Gastroesophageal sphincter (tissue), 3 donors: Measurements from ENCODE around the gene SLC12A4.

Experiments
- POLR2AphosphoS5 ChIP-seq: sonication (generic); formaldehyde crosslinking; IDR thresholded peaks from one replicate; pipeline ENCODE4 v1.6.1; 2017; ENCODE audit warnings: antibody characterized with exemption
- TF ChIP-seq, protein P1 (sequence below), 4 experiments: fragments of 200-600 bp in 2 of 4; fragments of 450-650 bp in 2 of 4; sonication (generic) in 1 of 4; IDR thresholded peaks; one replicate each; pipeline ENCODE4 v1.5.1; 2017 to 2019; ENCODE audit warnings: antibody characterized with exemption in 4 of 4, mild to moderate bottlenecking in 2 of 4, moderate library complexity in 2 of 4

DNA sequence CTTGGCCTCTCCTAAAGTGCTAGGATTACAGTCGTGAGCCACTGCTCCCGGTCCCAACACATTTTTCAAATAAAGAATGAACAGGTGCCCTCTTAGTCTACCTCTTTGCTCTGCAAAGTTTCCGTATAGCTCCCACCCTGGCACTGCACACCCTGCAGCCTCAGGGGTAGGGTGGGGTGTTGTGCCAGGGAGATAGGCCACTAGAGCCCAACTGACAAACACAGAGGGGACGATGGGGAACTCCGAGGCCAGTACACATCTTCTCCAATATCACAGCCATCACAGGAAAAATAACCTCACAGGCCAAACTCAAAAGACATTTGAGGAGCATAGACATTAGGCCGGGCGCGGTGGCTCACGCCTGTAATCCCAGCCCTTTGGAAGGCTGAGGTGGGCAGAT, 2.7 kb upstream of the SLC12A4 start:
- no peak for TF ChIP-seq POLR2AphosphoS5
- TF ChIP-seq, protein P1, sequence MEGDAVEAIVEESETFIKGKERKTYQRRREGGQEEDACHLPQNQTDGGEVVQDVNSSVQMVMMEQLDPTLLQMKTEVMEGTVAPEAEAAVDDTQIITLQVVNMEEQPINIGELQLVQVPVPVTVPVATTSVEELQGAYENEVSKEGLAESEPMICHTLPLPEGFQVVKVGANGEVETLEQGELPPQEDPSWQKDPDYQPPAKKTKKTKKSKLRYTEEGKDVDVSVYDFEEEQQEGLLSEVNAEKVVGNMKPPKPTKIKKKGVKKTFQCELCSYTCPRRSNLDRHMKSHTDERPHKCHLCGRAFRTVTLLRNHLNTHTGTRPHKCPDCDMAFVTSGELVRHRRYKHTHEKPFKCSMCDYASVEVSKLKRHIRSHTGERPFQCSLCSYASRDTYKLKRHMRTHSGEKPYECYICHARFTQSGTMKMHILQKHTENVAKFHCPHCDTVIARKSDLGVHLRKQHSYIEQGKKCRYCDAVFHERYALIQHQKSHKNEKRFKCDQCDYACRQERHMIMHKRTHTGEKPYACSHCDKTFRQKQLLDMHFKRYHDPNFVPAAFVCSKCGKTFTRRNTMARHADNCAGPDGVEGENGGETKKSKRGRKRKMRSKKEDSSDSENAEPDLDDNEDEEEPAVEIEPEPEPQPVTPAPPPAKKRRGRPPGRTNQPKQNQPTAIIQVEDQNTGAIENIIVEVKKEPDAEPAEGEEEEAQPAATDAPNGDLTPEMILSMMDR (IDR thresholded peaks at IDR 0.05), result no peak
